Measurements from ENCODE around the gene NIN.

- TF ChIP-seq POLR2A (IDR thresholded peaks at IDR 0.05) (no peak), CTCF (IDR thresholded peaks at IDR 0.05 in 4 of 5, conservative IDR thresholded peaks at IDR 0.05 in 1 of 5) (no peak)
Measured at GRCh38 chr14:50670196-50670865, 160.6 kb downstream of the NIN start.
